Fibroblast of lung (primary cell): Measurements from ENCODE around the gene GSTT4. TPM values are rescaled to one million over a fixed set of nuclear protein-coding genes. Genes with fewer than 3 reads are reported as not detected.

ENCODE experiments used
- DNase-seq, 2 donors: peaks; one replicate each; pipeline versions ENCODE4 v3.0.0 to v3.0.0-alpha.2; 2010; ENCODE audit warnings: low read depth in 2 of 2
- H2AFZ ChIP-seq: 2 replicates; pipeline ENCODE4 v1.5.1; 2012; ENCODE audit warnings: low read length, control low read depth, inconsistent platforms
- H3K27ac ChIP-seq: 2 replicates; pipeline ENCODE4 v1.5.1; 2011; ENCODE audit warnings: low read length, control low read depth; ENCODE audit not compliant: insufficient read depth
- H3K27me3 ChIP-seq: 2 replicates; pipeline ENCODE4 v1.5.1; 2011; ENCODE audit warnings: mild to moderate bottlenecking, low read length; ENCODE audit not compliant: control insufficient read depth, insufficient read depth
- H3K36me3 ChIP-seq: 2 replicates; pipeline ENCODE4 v1.5.1; 2011; ENCODE audit warnings: low read length; ENCODE audit not compliant: control insufficient read depth, insufficient read depth
- H3K4me1 ChIP-seq: 2 replicates; pipeline ENCODE4 v1.5.1; 2011; ENCODE audit warnings: low read length; ENCODE audit not compliant: control insufficient read depth, insufficient read depth; ENCODE audit errors: extremely low read depth
- H3K4me2 ChIP-seq: 2 replicates; pipeline ENCODE4 v1.5.1; 2011; ENCODE audit warnings: low read length, control low read depth; ENCODE audit not compliant: insufficient read depth; ENCODE audit errors: extremely low read depth
- H3K4me3 ChIP-seq, 4 experiments: fragments of 200-600 bp in 1 of 4; sonication (generic) in 1 of 4; replicated peaks in 1 of 4; 2 replicates each; pipeline ENCODE4 v1.5.1; 2011 to 2016; ENCODE audit warnings: low read length in 4 of 4, low read depth in 3 of 4, mild to moderate bottlenecking in 3 of 4, control low read depth in 2 of 4, inconsistent platforms in 1 of 4, mixed read lengths in 1 of 4; ENCODE audit not compliant: insufficient read depth in 1 of 4; ENCODE audit errors: control extremely low read depth in 1 of 4
- H3K79me2 ChIP-seq: 2 replicates; pipeline ENCODE4 v1.5.1; 2012; ENCODE audit warnings: mild to moderate bottlenecking, low read length, inconsistent platforms; ENCODE audit not compliant: control insufficient read depth, insufficient read depth
- H3K9ac ChIP-seq: 2 replicates; pipeline ENCODE4 v1.5.1; 2011; ENCODE audit warnings: mild to moderate bottlenecking, low read length, control low read depth; ENCODE audit not compliant: insufficient read depth
- H3K9me3 ChIP-seq: 2 replicates; pipeline ENCODE4 v1.5.1; 2012; ENCODE audit warnings: low read depth, low read length; ENCODE audit not compliant: control insufficient read depth, insufficient read depth
- H4K20me1 ChIP-seq: 2 replicates; pipeline ENCODE4 v1.5.1; 2011; ENCODE audit warnings: low read length; ENCODE audit not compliant: control insufficient read depth, insufficient read depth; ENCODE audit errors: extremely low read depth
- EZH2 ChIP-seq: IDR thresholded peaks from 2 replicates; pipeline ENCODE4 v1.5.1; 2012; ENCODE audit warnings: low read length, control low read depth, mild to moderate bottlenecking; ENCODE audit errors: missing control alignments
- polyA plus RNA-seq, 2 donors: library from polyadenylated mRNA; depleted of rRNA in 1 of 2; stranded (reverse) in 1 of 2; unstranded in 1 of 2; fragments of >200 nt; gene quantifications; 2 replicates each; pipeline ENCODE4 v1.2.1, GENCODE V29; 2011 to 2012; ENCODE audit warnings: missing spikeins in 1 of 2
- total RNA-seq: library from RNA; depleted of rRNA; stranded (reverse); fragments of >200 nt; gene quantifications from 2 replicates; pipeline ENCODE4 v1.2.1, GENCODE V29; 2014
- TF ChIP-seq, protein P1 (sequence below), 2 donors: IDR thresholded peaks in 1 of 2; conservative IDR thresholded peaks in 1 of 2; 1 replicate in 1 of 2; 2 replicates in 1 of 2; pipeline ENCODE4 v1.5.1; 2011 to 2012; ENCODE audit warnings: low read length in 2 of 2, control low read depth in 1 of 2, inconsistent platforms in 1 of 2, low read depth in 1 of 2, mild to moderate bottlenecking in 1 of 2

The GSTT4 gene
- total and polyA plus RNA-seq, 2 donors (not counting 1 experiment from before 2014, with no cell fraction given), result not detected

DNA sequence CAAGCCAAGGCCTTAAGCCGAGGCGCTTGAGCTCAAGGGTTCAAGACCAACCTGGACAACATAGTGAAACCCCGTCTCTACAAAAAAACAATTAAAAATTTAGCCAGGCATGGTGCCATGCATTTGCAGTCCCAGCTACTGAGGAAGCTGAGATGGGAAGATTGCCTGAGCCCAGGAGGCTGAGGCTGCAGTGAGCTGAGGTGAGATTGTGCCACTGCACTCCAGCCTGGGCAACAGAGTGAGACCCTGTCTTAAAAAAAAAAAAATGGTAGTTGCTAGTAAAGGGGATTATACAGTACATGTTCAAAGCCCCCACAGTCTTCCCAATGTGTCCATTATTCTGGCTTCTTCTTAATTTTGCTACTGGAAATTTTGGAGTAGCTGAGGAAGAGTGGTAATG is 24.1 kb upstream of the GSTT4 start:
- no peaks in the 10 kb centered on the region for H3K4me1 ChIP-seq
- H3K36me3 ChIP-seq, result no peaks in the 10 kb centered on the region
- no peak overlapping the region for H3K27ac ChIP-seq
- no peaks in the 10 kb centered on the region for H3K9me3 ChIP-seq
- no peak overlapping the region for H3K4me2 ChIP-seq
- H3K4me3 ChIP-seq, result no peak overlapping the region
- no peak for TF ChIP-seq EZH2
- TF ChIP-seq, protein P1, sequence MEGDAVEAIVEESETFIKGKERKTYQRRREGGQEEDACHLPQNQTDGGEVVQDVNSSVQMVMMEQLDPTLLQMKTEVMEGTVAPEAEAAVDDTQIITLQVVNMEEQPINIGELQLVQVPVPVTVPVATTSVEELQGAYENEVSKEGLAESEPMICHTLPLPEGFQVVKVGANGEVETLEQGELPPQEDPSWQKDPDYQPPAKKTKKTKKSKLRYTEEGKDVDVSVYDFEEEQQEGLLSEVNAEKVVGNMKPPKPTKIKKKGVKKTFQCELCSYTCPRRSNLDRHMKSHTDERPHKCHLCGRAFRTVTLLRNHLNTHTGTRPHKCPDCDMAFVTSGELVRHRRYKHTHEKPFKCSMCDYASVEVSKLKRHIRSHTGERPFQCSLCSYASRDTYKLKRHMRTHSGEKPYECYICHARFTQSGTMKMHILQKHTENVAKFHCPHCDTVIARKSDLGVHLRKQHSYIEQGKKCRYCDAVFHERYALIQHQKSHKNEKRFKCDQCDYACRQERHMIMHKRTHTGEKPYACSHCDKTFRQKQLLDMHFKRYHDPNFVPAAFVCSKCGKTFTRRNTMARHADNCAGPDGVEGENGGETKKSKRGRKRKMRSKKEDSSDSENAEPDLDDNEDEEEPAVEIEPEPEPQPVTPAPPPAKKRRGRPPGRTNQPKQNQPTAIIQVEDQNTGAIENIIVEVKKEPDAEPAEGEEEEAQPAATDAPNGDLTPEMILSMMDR (conservative IDR thresholded peaks at IDR 0.05 in 1 of 2, IDR thresholded peaks at IDR 0.05 in 1 of 2; ENCODE audit: low read depth in 1 of 2, low read length in 2 of 2), result no peak
- no peak for DNase-seq
- H4K20me1 ChIP-seq, result peaks cover 2% of the 10 kb centered on the region
- H3K9ac ChIP-seq, result no peak overlapping the region
- peaks cover 12% of the 10 kb centered on the region for H3K79me2 ChIP-seq
- no peaks in the 10 kb centered on the region for H3K27me3 ChIP-seq
- no peak overlapping the region for H2AFZ ChIP-seq

DNA sequence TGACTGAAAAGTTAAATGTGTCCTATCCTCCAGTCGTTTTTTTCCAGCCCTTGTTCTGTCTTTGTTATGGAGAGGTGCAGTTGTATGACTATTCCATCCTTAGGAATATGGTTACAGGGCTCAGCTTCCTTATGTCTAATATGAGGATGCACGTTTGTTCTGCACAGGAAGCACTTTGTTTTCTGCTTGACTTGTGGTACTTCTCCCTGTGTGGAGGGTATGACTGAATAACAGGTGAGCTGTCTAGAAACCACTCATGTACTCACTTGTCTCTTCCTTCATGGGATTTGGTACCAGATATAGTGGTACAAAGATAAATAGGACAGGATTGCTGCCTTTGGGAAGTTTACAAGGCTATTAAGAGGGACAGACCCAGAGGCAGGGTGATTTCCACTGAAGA is 23.3 kb upstream of the GSTT4 start:
- no peak overlapping the region for H3K27ac ChIP-seq
- H3K9ac ChIP-seq, result no peak overlapping the region
- no peak overlapping the region for H3K4me3 ChIP-seq
- H3K79me2 ChIP-seq, result peaks cover 12% of the 10 kb centered on the region
- H3K9me3 ChIP-seq, result no peaks in the 10 kb centered on the region
- no peak overlapping the region for H2AFZ ChIP-seq
- TF ChIP-seq, protein P1 (conservative IDR thresholded peaks at IDR 0.05 in 1 of 2, IDR thresholded peaks at IDR 0.05 in 1 of 2; ENCODE audit: low read depth in 1 of 2, low read length in 2 of 2), result no peak
- TF ChIP-seq EZH2, result no peak
- DNase-seq, result no peak
- H3K4me2 ChIP-seq, result no peak overlapping the region
- no peaks in the 10 kb centered on the region for H3K36me3 ChIP-seq
- peaks cover 2% of the 10 kb centered on the region for H4K20me1 ChIP-seq
- H3K4me1 ChIP-seq, result no peaks in the 10 kb centered on the region
- no peaks in the 10 kb centered on the region for H3K27me3 ChIP-seq

GRCh38 chr22:24027991-24028390 is 22.7 kb upstream of the GSTT4 start:
- Histone ChIP-seq H3K27me3 (no peaks in the 10 kb centered on the region), H2AFZ (no peak overlapping the region), H3K4me3 (no peak overlapping the region), H3K9me3 (no peaks in the 10 kb centered on the region), H3K4me1 (no peaks in the 10 kb centered on the region), H4K20me1 (peaks cover 2% of the 10 kb centered on the region), H3K9ac (no peak overlapping the region), H3K4me2 (no peak overlapping the region), H3K79me2 (peaks cover 12% of the 10 kb centered on the region), H3K36me3 (no peaks in the 10 kb centered on the region), H3K27ac (no peak overlapping the region)
- TF ChIP-seq, protein P1 (conservative IDR thresholded peaks at IDR 0.05 in 1 of 2, IDR thresholded peaks at IDR 0.05 in 1 of 2; ENCODE audit: low read depth in 1 of 2, low read length in 2 of 2), result no peak
- no peak for TF ChIP-seq EZH2
- DNase-seq, result no peak
